ENCODE measurements around the gene P3H2.

P3H2 gene

GRCh38 chr3:189937302-189938127 lies 183.2 kb downstream of the P3H2 start:
- DNase-seq, result no peak

DNA sequence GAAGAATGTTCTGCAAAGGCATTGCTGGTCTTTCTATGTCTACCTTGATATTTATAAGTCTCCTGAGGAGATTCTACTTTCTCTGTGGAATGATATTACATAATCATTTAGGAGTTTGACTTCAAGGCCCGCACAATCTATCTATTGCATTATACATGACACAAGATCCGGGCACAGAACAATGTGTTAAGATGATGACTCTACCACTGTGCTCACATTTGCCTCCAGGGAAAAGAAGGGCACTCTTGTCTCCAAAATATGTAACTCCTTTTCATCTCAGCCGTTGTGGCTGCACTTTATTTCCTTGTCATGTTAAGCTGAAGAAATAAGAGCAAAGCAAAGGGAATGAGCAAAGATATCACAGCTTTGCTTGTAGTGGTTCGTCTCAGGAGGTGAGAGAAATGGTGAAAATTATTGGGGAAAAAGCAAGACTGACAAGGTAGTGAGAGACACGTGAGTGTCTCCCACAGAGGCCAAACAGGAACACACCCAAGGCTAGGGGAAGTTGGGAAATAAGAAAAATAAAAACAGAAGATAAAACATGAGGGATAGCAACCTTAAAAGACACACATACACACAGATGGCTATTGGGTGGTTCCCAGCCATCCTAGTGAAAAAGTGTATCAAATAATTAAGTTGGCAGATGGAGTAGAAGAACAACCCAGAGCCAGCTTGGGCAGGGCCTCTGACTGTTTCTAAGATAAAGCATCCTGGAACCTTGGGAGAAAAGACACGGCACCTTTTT lies 184.3 kb downstream of the P3H2 start:
- no peak for DNase-seq

GRCh38 chr3:189927975-189928895 lies 192.5 kb downstream of the P3H2 start:
- no peak for DNase-seq

- no peak for DNase-seq
These were observed 198.9 kb downstream of the P3H2 start for GRCh38 chr3:189921770-189922169.

- DNase-seq, result no peak
These were observed 205.9 kb downstream of the P3H2 start for GRCh38 chr3:189914799-189915198.

GRCh38 chr3:189911001-189911400 lies 209.7 kb downstream of the P3H2 start:
- DNase-seq, result no peak

DNA sequence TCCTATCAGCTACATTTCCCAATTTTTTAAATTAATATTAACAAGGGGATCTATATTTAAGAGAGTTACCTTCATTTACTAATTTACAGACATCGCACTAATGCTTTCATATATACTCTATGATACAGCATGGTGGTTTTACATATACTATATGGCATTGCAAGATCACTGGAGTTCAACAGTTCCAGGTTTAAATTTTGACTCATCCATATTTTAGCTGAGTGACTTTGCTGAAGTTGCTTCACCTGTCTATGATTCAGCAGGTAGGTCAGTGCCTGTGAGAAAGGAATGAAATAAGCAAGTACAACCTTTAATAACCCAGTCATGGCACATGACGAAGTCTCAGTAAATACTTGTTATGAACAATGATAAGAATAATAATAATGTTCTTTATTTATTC lies 211.1 kb downstream of the P3H2 start:
- DNase-seq, result no peak

- no peak for DNase-seq
These were observed 211.6 kb downstream of the P3H2 start for GRCh38 chr3:189909139-189909538.

DNA sequence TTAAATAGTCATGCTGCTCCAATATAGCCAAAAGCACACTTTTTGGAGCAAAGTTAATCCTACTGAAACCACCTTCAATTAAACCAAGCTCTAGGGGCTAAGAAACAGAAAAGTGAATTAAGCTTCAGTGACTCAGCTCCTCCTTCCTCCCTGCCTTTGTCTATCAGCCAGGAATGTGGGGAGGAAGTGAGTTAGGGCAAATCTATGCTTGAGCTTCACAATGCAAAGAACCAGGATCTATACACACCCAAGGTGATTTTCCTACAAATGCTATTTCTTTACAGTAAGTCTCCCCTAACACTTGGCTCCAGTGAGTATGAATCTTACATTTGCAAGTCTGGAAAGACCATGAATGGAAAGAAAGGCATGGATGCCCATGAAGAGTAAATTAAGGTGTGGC lies 212.1 kb downstream of the P3H2 start:
- DNase-seq, result no peak

DNA sequence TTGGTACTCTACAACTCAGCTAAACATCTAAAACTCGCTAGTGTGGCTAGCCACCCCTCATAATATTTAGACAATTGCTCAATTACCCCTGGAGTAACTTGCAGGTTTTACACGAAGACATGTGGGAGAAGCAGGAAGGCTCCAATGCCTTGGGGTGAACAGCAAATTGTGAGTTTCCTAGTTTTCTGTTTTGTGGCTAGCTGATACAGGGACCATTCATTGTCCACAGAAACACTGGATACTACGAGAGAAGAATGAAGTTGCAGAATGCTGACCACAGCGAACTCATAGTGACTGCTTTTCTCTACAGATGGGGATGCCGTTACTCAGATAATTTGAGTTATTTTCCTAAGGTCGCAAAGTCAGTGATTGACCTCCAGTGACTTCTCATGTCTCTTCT lies 212.9 kb downstream of the P3H2 start:
- DNase-seq, result no peak
